HPDE6-E6E7 (cell line): Measurements from ENCODE around the gene EPAS1.

Experiments used
- DNase-seq: peaks from one replicate; pipeline ENCODE4 v3.0.0; 2011; ENCODE audit warnings: missing footprints; ENCODE audit errors: extremely low spot score

EPAS1 gene

GRCh38 chr2:46339676-46340459 lies 42.7 kb downstream of the EPAS1 start:
- DNase-seq: no peak

- no peak for DNase-seq
Measured at GRCh38 chr2:46340740-46341420, 43.7 kb downstream of the EPAS1 start.

- DNase-seq: no peak
Measured at GRCh38 chr2:46342566-46343315, 45.5 kb downstream of the EPAS1 start.

GRCh38 chr2:46344706-46345105 lies 47.5 kb downstream of the EPAS1 start:
- no peak for DNase-seq

- DNase-seq: no peak
Measured at GRCh38 chr2:46345775-46346174, 48.6 kb downstream of the EPAS1 start.

GRCh38 chr2:46346719-46347118 lies 49.5 kb downstream of the EPAS1 start:
- DNase-seq: no peak

- no peak for DNase-seq
Measured at GRCh38 chr2:46347648-46348280, 50.6 kb downstream of the EPAS1 start.

- DNase-seq: no peak
Measured at GRCh38 chr2:46349115-46349547, 51.9 kb downstream of the EPAS1 start.

- DNase-seq: no peak
Measured at GRCh38 chr2:46350029-46350689, 53.0 kb downstream of the EPAS1 start.

- no peak for DNase-seq
Measured at GRCh38 chr2:46351098-46351749, 54.0 kb downstream of the EPAS1 start.

- DNase-seq: no peak
Measured at GRCh38 chr2:46351750-46352138, 54.5 kb downstream of the EPAS1 start.

- DNase-seq: no peak
Measured at GRCh38 chr2:46352621-46353020, 55.4 kb downstream of the EPAS1 start.

- DNase-seq: no peak
Measured at GRCh38 chr2:46353509-46353908, 56.3 kb downstream of the EPAS1 start.

GRCh38 chr2:46355756-46356155 lies 58.5 kb downstream of the EPAS1 start:
- DNase-seq: no peak

- no peak for DNase-seq
Measured at GRCh38 chr2:46356991-46357390, 59.8 kb downstream of the EPAS1 start.

GRCh38 chr2:46358713-46359112 lies 61.5 kb downstream of the EPAS1 start:
- no peak for DNase-seq

GRCh38 chr2:46360303-46360702 lies 63.1 kb downstream of the EPAS1 start:
- no peak for DNase-seq

- DNase-seq: no peak
Measured at GRCh38 chr2:46361920-46362666, 64.9 kb downstream of the EPAS1 start.

GRCh38 chr2:46362667-46363012 lies 65.4 kb downstream of the EPAS1 start:
- no peak for DNase-seq

GRCh38 chr2:46363535-46364170 lies 66.4 kb downstream of the EPAS1 start:
- no peak for DNase-seq
